SK-N-MC (cell line): ENCODE results near the gene NKAIN2.

ENCODE experiments used
- EZH2 ChIP-seq: fragments of 200-600 bp; sonication (generic); IDR thresholded peaks from one replicate; pipeline ENCODE4 v1.6.1; 2017; ENCODE audit warnings: antibody characterized with exemption
- POLR2AphosphoS5 ChIP-seq: IDR thresholded peaks from 2 replicates; pipeline ENCODE4 v1.6.1; 2012; ENCODE audit warnings: mild to moderate bottlenecking, low read depth, low read length, borderline replicate concordance

DNA sequence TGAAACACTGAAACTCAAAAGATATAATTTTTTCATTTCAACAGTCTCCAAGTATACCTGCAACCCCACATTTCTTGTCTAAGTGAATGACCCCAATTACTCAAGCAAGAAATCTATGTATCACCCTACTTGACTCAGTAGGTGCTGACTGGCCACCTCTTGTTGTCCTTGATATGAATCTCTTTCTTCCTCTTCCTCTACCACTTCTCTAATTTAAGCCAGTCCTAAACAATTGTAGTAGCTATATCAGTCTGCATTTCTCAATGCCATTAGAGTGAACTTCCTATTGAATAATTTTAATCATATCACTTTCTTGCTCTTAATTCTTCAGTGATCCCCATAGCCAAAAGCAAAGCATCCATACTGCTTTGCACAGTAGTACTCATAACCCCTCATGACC lies 93.2 kb downstream of the NKAIN2 start:
- TF ChIP-seq POLR2AphosphoS5 = no peak
- TF ChIP-seq EZH2 = no peak
